Measurements from ENCODE around the gene CNTFR.

- TF ChIP-seq CTCF (IDR thresholded peaks at IDR 0.05): no peak
- no peak for TF ChIP-seq POLR2A (IDR thresholded peaks at IDR 0.05)
Measured at GRCh38 chr9:34627716-34628655, 38.5 kb upstream of the CNTFR start.

Measured in Peyer's patch (tissue), 4 donors.